Measurements from ENCODE around the gene SLC4A2.

- no peak for TF ChIP-seq ZNF561 (tag by site-specific recombination; IDR thresholded peaks at IDR 0.05; ENCODE audit: borderline replicate concordance)
- TF ChIP-seq CTCF (tag by site-specific recombination; IDR thresholded peaks at IDR 0.05) = no peak
- TF ChIP-seq ZNF777 (tag by site-specific recombination; IDR thresholded peaks at IDR 0.05; ENCODE audit: borderline replicate concordance) = no peak
- TF ChIP-seq SETDB1 (IDR thresholded peaks at IDR 0.05; ENCODE audit: insufficient read length, low read length) = no peak
- TF ChIP-seq KLF7 (tag by site-specific recombination; IDR thresholded peaks at IDR 0.05; ENCODE audit: borderline replicate concordance) = no peak
- TF ChIP-seq REST (tag by site-specific recombination; IDR thresholded peaks at IDR 0.05) = no peak
These were observed 3.8 kb downstream of the SLC4A2 start for GRCh38 chr7:151063212-151063561.
